Duodenal mucosa (tissue), 2 donors: ENCODE results near the gene BRD3OS.

Experiments
- H3K27ac ChIP-seq: one replicate; pipeline ENCODE4 v1.7.0; 2013; ENCODE audit warnings: low read depth, low read length
- H3K27me3 ChIP-seq, 2 donors: one replicate each; pipeline ENCODE4 v1.7.0; 2013; ENCODE audit warnings: low read length in 2 of 2, control low read depth in 1 of 2; ENCODE audit not compliant: insufficient read depth in 2 of 2, control insufficient read depth in 1 of 2
- H3K36me3 ChIP-seq, 2 donors: one replicate each; pipeline ENCODE4 v1.7.0; 2013; ENCODE audit warnings: low read length in 2 of 2, control low read depth in 1 of 2; ENCODE audit not compliant: insufficient read depth in 2 of 2, control insufficient read depth in 1 of 2
- H3K4me1 ChIP-seq, 2 donors: one replicate each; pipeline ENCODE4 v1.7.0; 2013; ENCODE audit warnings: low read length in 2 of 2, control low read depth in 1 of 2; ENCODE audit not compliant: insufficient read depth in 2 of 2, control insufficient read depth in 1 of 2
- H3K4me3 ChIP-seq, 2 donors: one replicate each; pipeline ENCODE4 v1.7.0; 2013; ENCODE audit warnings: low read length in 2 of 2, low read depth in 1 of 2
- H3K9ac ChIP-seq, 2 donors: one replicate each; pipeline ENCODE4 v1.7.0; 2013; ENCODE audit warnings: low read length in 2 of 2, low read depth in 1 of 2
- H3K9me3 ChIP-seq, 2 donors: one replicate each; pipeline ENCODE4 v1.7.0; 2013; ENCODE audit warnings: low read length in 2 of 2, control low read depth in 1 of 2; ENCODE audit not compliant: control insufficient read depth in 1 of 2

The BRD3OS gene

DNA sequence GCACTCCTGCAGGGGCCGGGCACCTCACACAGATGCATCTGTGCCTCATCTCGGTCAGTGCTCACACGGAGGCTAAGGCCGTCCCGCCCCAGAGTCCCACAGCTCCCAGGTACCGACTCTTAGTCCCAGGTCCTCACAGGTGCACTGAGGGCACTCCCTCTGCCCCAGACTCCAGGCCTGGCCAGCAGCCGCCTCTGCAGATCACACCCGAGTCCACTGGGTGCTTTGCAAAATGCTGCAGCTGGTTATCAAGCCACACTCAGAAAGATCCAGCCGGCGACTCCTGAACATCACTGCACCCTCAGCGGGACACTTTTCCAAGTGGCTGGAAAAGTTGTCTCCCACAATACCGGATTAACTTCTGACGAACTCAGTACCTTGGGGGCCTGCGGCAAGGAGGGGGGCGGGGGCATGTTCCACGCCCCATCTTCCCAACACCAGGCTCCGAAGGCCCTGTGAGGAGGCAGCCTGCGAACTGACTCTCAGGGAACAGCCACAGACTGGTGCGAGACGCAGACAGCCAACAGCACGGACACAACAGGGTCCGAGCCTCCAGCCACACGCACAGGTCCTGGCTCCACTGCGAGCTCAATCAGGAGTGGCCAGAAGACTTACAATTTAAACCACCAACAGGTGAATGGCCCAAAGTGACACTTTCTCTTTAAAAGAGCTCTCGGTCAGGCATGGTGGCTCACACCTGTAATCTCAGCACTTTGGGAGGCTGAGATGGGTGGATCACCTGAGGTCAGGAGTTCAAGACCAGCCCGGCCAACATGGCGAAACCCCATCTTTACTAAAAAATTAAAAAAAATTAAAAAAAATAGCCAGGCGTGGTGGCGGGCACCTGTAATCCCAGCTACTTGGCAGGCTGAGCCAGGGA lies 38.5 kb downstream of the BRD3OS start:
- H3K27me3 ChIP-seq = no peaks in the 10 kb centered on the region
- no peak overlapping the region for H3K4me3 ChIP-seq
- no peaks in the 10 kb centered on the region for H3K9me3 ChIP-seq
- H3K27ac ChIP-seq = no peak overlapping the region
- peaks cover 41 to 45% of the 10 kb centered on the region in 2 donors for H3K4me1 ChIP-seq
- peaks cover 0 to 9% of the 10 kb centered on the region in 2 donors for H3K36me3 ChIP-seq
- H3K9ac ChIP-seq = no peak overlapping the region

DNA sequence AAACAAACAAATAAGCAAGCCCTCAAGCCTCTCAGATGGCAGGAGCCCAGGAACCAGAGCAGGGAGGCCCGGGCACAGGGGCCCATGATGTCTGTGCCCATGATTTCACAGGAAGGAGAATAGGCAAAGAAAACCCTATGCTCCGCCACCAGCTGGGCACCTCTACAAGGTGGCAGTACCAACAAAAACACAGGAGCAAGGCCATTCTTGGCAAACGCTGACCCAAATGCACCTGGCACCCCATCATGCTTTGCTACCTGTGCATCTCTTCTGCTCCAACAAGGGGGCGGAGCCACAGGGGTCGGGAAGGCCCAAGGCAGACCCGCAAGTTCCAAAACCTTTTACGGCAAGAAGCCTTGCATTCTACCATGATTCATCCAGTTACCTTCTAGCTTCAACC lies 39.4 kb downstream of the BRD3OS start:
- H3K9ac ChIP-seq = no peak overlapping the region
- no peaks in the 10 kb centered on the region for H3K9me3 ChIP-seq
- H3K4me1 ChIP-seq = peaks cover 38 to 45% of the 10 kb centered on the region in 2 donors
- H3K27me3 ChIP-seq = peaks cover 4 to 5% of the 10 kb centered on the region in 2 donors
- H3K36me3 ChIP-seq = peaks cover 0 to 9% of the 10 kb centered on the region in 2 donors
- no peak overlapping the region for H3K27ac ChIP-seq
- no peak overlapping the region for H3K4me3 ChIP-seq

DNA sequence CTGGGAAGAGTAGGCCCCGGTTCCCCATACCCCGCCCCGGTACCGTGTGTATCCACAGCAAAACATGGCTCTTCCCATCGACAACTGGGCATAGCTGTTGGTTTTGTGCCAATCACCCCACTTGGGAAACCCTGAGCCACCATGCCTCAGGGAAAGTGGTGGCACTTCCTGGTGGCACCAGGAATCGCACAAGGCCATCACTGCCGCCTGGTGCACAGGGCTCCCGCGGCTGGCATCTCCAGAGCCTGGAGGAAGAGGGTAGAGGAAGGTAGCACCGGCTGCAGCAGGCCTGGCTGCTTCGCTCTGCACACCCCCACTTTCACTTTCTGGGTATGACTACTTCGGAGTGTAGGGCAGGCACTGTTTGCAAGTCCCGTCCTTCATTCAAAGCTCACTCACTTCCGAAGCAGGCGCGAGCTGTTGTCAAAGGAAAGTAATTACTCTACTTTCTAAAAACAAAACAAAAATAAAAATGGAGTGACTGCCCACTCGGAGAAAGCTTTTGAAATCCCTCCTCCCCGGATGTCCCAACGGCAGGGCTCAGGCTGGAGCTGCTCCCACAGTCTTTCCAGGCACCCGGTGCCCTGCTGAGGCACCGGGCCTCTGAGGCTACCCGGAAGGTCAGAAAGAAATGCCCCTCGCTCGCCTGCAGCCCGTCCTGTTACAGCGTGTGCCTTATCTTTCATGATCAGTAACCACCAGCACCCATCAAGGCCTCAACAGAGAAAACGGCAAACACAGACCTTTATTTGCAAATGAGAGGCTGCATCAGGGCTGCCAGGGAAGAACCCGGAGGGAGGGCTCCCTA lies 40.5 kb downstream of the BRD3OS start:
- H3K27me3 ChIP-seq = peaks cover 12 to 15% of the 10 kb centered on the region in 2 donors
- H3K36me3 ChIP-seq = peaks cover 0 to 9% of the 10 kb centered on the region in 2 donors
- peak overlapping the region; percentile 65 to 77 for H3K9ac ChIP-seq
- H3K9me3 ChIP-seq = no peaks in the 10 kb centered on the region
- H3K27ac ChIP-seq = peak overlapping the region; percentile 34
- peaks cover 28 to 36% of the 10 kb centered on the region in 2 donors for H3K4me1 ChIP-seq
- peak overlapping the region; percentile 67 to 76 for H3K4me3 ChIP-seq

DNA sequence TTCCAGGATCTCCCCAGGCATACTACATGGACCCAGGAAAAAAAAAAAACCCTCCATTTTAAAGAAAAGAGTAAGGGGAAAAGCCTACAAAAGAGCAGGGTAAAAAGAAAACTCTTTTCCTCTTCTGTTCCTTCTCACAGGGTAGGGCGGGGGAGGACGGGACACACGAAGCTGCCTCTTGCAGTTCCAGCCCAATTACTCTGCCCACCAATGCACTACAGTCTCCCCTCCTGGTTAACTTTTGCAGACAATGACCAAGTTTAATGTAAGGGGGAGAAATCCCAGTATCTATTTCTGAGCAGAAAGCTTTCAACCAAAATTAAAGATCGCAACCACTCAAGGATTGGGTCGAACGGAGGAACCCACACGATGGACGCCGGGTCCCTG lies 41.2 kb downstream of the BRD3OS start:
- Histone ChIP-seq H3K36me3 (peaks cover 0 to 9% of the 10 kb centered on the region in 2 donors), H3K4me1 (peaks cover 23 to 34% of the 10 kb centered on the region in 2 donors), H3K27me3 (peaks cover 13 to 15% of the 10 kb centered on the region in 2 donors), H3K4me3 (peak overlapping the region; percentile 67 to 76), H3K27ac (peak overlapping the region; percentile 50), H3K9ac (peak overlapping the region; percentile 65 to 77), H3K9me3 (no peaks in the 10 kb centered on the region)

DNA sequence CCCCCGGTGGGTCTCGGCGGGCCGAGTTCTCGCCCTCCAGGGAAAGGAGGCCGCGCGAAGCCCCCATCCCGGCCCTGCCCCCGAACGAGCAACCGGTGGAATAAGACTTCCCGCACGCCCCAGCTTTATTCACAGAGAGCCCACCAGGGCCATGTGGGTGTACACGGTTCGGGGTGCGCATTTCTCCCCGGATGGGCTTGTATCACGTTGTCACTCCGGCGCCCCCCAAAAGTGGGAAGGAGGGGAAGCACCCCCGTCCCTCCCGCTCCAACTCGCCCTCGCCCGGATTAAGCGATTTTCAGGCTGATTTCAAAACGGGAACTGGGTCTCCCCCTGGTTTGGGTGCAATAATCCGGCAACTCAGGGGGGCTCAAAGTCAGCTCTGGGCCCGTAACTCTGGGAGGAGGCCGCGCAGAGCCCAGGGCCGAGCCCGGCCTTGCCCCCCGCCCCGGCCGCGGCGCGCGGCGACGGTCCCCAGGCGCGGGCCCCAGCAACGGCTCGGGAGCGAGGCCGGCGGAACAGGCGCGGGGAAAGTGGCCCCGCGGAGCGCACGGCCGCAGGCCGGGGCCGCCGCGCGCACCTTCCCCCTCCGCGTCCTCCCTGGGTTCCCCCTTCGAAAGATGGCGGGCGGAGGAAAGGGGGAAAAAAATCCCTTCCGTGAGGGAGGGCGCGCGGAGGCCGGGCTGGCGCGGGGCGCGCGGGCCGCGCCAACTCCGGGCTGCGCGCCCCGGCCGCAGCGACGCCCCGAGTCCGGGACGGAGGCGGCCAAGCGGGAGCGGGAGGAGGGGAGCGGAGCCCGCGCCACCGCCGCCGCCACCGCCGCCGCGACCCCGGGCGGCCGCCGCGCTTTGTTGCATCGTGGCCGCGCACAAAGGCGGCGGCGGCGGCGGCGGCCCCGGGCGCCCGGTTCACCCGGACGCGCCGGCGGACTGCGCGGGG lies 41.9 kb downstream of the BRD3OS start:
- Histone ChIP-seq H3K36me3 (peaks cover 0 to 9% of the 10 kb centered on the region in 2 donors), H3K27me3 (peaks cover 13 to 15% of the 10 kb centered on the region in 2 donors), H3K4me3 (peak overlapping the region; percentile 67 to 76), H3K9me3 (no peaks in the 10 kb centered on the region), H3K9ac (peak overlapping the region; percentile 65 to 77), H3K27ac (peak overlapping the region; percentile 50), H3K4me1 (peaks cover 23 to 34% of the 10 kb centered on the region in 2 donors)

- Histone ChIP-seq H3K9ac (peak within 1 kb of the TSS; percentile 65 to 77), H3K4me1 (peaks cover 15 to 27% of the 10 kb centered on the region in 2 donors), H3K9me3 (no peaks in the 10 kb centered on the region), H3K36me3 (peaks cover 0 to 7% of the 10 kb centered on the region in 2 donors), H3K4me3 (peak within 1 kb of the TSS; percentile 67 to 88), H3K27ac (peak within 1 kb of the TSS; percentile 91), H3K27me3 (peaks cover 13 to 15% of the 10 kb centered on the region in 2 donors)
These were observed 42.8 kb downstream of the BRD3OS start, which contains the start of gene BRD3 for GRCh38 chr9:134067904-134068743. TSS of gene BRD3 (minus strand) at chr9:134068026. CDS start at chr9:134053477, 14,549 bp downstream.

DNA sequence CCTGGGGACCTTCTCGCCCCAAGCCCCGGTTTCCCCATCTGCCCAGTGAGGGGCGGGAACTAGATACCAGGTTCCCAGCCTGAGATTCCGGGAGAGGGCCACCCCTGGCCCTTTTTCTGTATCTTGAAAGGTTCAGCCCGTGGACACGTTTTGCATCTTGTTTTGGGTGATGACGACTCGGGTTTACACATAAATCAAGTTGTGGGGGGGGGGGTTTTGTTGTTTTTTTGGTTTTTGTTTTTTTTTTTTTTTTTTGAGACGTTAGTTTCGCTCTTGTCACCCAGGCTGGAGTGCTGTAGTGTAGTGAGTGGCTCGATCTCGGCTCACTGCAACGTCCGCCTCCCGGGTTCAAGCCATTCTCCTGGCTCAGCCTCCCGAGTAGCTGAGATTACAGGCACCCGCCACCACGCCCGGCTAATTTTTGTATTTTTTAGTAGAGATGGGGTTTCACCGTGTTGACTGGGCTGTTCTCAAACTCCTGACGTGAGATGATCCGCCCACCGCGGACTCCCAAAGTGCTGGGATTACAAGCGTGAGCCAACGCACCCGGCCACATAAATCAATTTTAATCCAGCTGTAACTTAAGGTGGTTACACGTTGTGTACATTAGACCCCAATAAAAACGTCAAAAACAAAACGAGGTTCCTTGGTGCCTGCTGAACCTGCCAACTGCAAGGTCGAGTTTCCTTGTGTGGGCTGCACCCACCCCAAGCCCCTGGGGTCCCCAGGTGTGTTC lies 43.6 kb downstream of the BRD3OS start:
- no peaks in the 10 kb centered on the region for H3K9me3 ChIP-seq
- H3K9ac ChIP-seq = peak overlapping the region; percentile 58 to 65
- peak overlapping the region; percentile 67 to 88 for H3K4me3 ChIP-seq
- peak overlapping the region; percentile 70 for H3K27ac ChIP-seq
- peaks cover 0 to under 1% of the 10 kb centered on the region in 2 donors for H3K36me3 ChIP-seq
- peaks cover 13 to 15% of the 10 kb centered on the region in 2 donors for H3K27me3 ChIP-seq
- H3K4me1 ChIP-seq = peaks cover 14 to 23% of the 10 kb centered on the region in 2 donors

GRCh38 chr9:134069480-134070399 lies 44.5 kb downstream of the BRD3OS start:
- peaks cover 14 to 23% of the 10 kb centered on the region in 2 donors for H3K4me1 ChIP-seq
- H3K9me3 ChIP-seq = no peaks in the 10 kb centered on the region
- no peaks in the 10 kb centered on the region for H3K36me3 ChIP-seq
- H3K27me3 ChIP-seq = peaks cover 13 to 15% of the 10 kb centered on the region in 2 donors
- peak overlapping the region in 1 of 2 donors; percentile 88 for H3K4me3 ChIP-seq
- no peak overlapping the region for H3K27ac ChIP-seq
- no peak overlapping the region for H3K9ac ChIP-seq
